ENCODE results near the gene AFF2. TPM values are rescaled to one million over a fixed set of nuclear protein-coding genes. Genes with fewer than 3 reads are reported as not detected.

Gene AFF2
- total and polyA plus RNA-seq, 2 donors (not counting 3 experiments of a cell fraction or from before 2014, with no cell fraction given): 0.03 to 0.07 TPM

- no peak overlapping the region for H3K4me3 ChIP-seq (replicated peaks in 1 of 3; ENCODE audit: insufficient read depth in 1 of 3, low read depth in 1 of 3, low read length in 3 of 3)
- no peaks in the 10 kb centered on the region for H3K36me3 ChIP-seq (ENCODE audit: control insufficient read depth in 2 of 2, extremely low read depth in 1 of 2, insufficient read depth in 2 of 2, low read length in 2 of 2)
- ChIA-PET CTCF (no interaction called here), POLR2A (no interaction called here)
- TF ChIP-seq GATA2 (IDR thresholded peaks at IDR 0.05; ENCODE audit: insufficient read depth, insufficient read length, low read depth, low read length) (no peak), JUN (IDR thresholded peaks at IDR 0.05; ENCODE audit: borderline replicate concordance, insufficient read depth, insufficient read length, low read depth) (no peak), EZH2 (IDR thresholded peaks at IDR 0.05; ENCODE audit: borderline replicate concordance, low read depth, low read length, severe bottlenecking) (no peak), MAX (IDR thresholded peaks at IDR 0.05; ENCODE audit: insufficient read depth, insufficient read length) (no peak), POLR2AphosphoS5 (IDR thresholded peaks at IDR 0.05; ENCODE audit: insufficient read depth, low read depth, low read length) (no peak), CTCF (IDR thresholded peaks at IDR 0.05; ENCODE audit: extremely low read depth in 1 of 2, insufficient read depth in 1 of 2, low read depth in 1 of 2, low read length in 2 of 2) (no peak), MYC (IDR thresholded peaks at IDR 0.05; ENCODE audit: low read depth, low read length) (no peak), POLR2A (IDR thresholded peaks at IDR 0.05; ENCODE audit: low read depth, low read length) (no peak), FOS (IDR thresholded peaks at IDR 0.05; ENCODE audit: borderline replicate concordance, insufficient read depth, low read length) (no peak)
- DNase-seq (ENCODE audit: low read depth, low spot score) (no peak), FAIRE-seq (no peak)
- H3K79me2 ChIP-seq (ENCODE audit: control insufficient read depth, insufficient read depth, low read length): no peaks in the 10 kb centered on the region
- no peak overlapping the region for H3K4me2 ChIP-seq (ENCODE audit: insufficient read depth, low read length)
- dilution Hi-C loops (cut with MboI; ENCODE audit: extremely low pct_ligation_motif_present, low sequenced_read_pairs) (no loop called here), intact Hi-C loops (cut with micrococcal nuclease) (no loop called here)
- no TSS peak for BruUV-seq (replicated peaks)
- no peak overlapping the region for H2AFZ ChIP-seq (ENCODE audit: low read depth, low read length)
- no peaks in the 10 kb centered on the region for H3K9me3 ChIP-seq (replicated peaks; ENCODE audit: control insufficient read depth, insufficient read depth, low read length)
- H4K20me1 ChIP-seq (replicated peaks; ENCODE audit: control insufficient read depth, extremely low read depth, insufficient read depth, low read length): no peaks in the 10 kb centered on the region
- no peaks in the 10 kb centered on the region for H3K27me3 ChIP-seq (ENCODE audit: control insufficient read depth in 2 of 2, insufficient read depth in 2 of 2, low read length in 2 of 2)
- no peaks in the 10 kb centered on the region for H3K4me1 ChIP-seq (ENCODE audit: control insufficient read depth, extremely low read depth, insufficient read depth, low read length)
- H3K9ac ChIP-seq (replicated peaks; ENCODE audit: extremely low read depth, insufficient read depth, low read length): no peak overlapping the region
- no peak overlapping the region for H3K27ac ChIP-seq (ENCODE audit: insufficient read depth, low read depth, low read length)
- no peaks in the 10 kb centered on the region for H3K9me1 ChIP-seq (replicated peaks; ENCODE audit: control insufficient read depth, extremely low read depth, insufficient read depth, low read length)
Measured at GRCh38 chrX:149039057-149039456, 538.6 kb downstream of the AFF2 start.

All from endothelial cell of umbilical vein (primary cell).